ENCODE results near the gene SDHC.
"Not testable (repeated sequence)": the region's sequence is repeated elsewhere in the genome, so short reads cannot be mapped to it uniquely, and the experiment has no call there.

Gene SDHC

DNA sequence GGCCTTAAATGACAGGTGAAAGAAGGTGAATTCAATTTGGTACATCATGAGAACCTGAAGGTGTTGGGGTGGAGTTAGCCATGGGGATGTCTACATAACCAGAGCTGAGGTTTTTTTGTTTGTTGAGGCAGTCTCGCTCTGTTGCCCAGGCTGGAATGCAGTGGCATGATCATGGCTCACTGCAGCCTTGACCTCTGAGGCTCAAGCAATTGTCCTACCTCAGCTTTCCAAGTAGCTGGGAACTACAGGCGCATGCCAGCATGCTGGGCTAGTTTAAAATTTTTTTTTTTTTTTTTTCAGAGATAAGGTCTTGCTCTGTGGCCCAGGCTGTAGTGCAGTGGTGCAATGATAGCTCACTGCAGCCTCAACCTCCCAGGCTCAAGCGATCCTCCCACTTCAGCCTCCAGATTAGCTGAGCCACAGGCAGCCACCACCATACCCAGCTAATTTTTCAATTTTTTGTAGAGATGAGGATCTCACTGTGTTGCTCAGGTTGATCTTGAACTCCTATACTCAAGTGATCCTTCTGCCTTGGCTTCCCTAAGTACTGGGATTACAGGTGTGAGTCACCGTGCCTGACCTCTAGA is 2.5 kb upstream of the SDHC start:
- no peak for DNase-seq

DNA sequence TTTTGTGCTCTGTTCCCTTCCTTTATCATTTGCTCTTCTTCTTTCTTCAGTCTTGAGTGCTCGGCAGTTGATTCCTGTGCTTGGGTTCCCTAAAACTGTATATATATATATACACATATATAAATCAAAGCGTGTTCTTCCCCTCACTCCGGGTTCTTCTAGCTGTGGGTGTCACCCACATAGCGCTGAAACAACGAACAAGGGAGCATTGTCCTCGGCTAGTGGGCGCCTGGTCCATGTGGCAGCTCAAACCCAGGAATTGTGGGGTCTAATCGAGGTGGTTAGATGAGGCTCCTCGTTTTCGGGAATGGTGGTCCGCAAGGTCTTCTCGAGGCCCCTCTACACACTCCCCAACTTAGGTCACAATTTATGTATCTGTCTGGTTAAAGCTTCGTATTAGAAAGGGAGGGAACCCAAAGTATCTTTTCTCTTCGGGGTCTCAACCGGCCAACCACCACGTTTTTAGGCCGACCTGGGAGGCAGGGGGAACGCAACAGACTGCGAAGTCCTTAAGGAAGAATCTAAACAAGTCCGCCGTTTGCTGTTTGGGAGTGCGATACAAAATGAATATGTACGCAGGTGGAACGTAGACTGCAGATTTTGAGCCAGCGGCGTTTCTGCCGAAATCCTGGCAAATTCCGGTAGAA is 504 bp upstream of the SDHC start:
- DNase-seq = no peak

DNA sequence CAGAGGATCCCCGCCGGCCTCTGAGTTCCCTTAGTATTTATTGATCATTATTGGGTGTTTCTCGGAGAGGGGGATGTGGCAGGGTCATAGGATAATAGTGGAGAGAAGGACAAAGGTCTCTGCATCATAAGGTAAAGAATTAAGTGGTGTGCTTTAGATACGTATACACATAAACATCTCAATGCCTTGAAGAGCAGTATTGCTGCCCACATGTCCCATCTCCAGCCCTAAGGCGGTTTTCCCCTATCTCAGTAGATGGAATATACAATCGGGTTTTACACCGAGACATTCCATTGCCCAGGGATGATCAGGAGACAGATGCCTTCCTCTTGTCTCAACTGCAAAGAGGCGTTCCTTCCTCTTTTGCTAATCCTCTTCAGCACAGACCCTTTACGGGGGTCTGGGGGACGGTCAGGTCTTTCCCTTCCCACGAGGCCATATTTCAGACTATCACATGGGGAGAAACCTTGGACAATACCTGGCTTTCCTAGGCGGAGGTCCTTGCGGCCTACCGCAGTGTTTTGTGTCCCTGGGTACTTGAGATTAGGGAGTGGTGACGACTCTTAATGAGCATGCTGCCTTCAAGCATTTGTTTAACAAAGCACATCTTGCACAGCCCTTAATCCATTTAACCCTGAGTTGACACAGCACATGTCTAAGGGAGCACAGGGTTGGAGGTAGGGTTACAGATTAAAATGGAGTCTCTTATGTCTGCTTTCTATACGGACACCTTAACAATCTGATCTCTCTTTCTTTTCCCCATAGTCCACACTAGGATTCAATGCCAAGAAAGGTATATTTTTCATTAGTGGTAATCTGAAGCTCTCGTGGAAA is 1.9 kb downstream of the SDHC start:
- DNase-seq = not testable (repeated sequence)

DNA sequence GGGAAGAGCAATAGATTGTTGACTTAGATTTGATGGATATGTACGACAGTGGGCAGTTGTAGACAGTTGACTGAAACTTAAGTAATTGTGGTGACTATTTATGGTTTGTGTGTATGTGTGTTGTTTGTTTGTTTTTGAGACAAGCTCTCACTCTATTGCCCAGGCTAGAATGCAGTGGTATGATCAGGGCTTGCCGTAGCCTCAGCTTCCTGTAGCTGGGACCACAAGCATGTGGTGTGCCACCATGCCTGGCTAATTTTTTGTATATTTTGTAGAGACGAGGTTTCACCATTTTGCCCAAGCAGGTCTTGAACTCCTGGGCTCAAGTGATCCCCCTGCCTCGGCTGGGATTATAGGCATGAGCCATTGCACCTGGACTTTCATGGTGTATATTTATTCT is 9.8 kb downstream of the SDHC start:
- no peak for DNase-seq

DNA sequence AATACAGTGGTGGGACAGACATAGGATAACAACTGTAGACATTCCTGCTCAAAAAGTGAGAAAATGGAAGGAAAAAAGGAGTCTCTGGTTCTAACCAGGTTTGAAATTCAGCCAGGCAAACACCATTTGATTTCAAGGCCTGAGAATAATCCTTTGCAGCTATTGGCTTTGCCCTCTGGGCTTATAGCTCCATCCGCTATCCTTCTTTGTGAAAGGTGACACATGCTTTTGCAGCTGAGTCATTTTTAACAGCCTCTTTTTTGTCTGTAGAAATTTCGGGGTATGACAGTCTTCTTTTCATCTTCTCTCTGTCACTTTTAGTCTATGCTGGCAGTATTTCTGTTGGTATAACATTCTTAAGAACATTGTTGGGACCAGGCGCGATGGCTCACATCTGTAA is 16.2 kb downstream of the SDHC start:
- DNase-seq = no peak

DNA sequence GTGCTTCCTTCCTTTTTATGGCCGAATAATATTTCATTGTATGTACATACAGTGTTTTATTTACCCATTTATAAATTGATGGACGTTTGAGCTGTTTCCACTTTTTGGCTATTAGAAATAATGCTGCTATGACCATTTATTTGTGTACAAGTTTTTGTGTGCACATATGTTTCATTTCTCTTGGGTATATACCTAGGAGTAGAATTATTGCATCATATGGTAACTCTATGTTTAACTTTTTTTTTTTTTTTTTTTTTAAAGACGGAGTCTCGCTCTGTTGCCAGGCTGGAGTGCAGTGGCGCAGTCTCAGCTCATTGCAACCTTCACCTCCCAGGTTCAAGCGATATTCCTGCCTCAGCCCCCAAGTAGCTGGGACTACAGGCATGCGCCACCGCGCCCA is 19.0 kb downstream of the SDHC start:
- DNase-seq = no peak

DNA sequence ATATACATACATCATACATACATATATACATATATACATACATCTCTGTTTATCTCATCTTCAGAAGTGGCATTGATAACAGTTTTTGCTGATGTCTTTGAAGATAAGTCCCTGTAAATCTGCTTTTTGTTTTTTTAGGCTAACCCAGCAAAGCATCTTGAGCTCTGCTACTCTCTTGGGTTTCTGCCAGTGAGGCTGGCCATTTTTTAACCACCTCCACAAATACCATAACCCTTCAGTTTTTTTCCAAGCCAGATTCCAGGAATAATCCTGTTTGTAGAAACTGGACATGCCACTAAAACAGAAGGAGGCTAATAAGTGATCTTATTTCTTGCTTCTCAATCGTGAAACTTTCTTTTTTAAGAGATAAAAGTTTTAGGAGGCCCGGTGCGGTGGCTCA is 21.6 kb downstream of the SDHC start:
- DNase-seq = no peak

DNA sequence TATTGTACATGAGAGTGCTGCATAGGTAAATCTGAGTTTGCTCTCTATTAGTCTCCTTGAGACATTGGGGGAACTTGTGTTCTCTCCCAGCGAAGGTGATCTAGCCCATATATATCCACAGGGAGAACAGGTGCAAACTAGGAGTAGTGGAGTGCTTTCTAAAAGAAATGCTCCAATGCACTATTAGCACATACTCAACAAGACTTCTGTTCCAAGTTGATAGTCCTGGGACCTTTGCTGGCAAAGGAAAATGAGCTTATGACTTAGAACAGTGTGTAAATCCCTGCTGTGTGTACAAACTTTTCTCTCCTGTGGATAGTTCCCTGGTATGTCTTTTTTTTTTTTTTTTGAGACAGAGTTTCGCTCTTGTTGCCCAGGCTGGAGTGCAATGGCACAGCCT is 28.0 kb downstream of the SDHC start:
- DNase-seq = no peak

DNA sequence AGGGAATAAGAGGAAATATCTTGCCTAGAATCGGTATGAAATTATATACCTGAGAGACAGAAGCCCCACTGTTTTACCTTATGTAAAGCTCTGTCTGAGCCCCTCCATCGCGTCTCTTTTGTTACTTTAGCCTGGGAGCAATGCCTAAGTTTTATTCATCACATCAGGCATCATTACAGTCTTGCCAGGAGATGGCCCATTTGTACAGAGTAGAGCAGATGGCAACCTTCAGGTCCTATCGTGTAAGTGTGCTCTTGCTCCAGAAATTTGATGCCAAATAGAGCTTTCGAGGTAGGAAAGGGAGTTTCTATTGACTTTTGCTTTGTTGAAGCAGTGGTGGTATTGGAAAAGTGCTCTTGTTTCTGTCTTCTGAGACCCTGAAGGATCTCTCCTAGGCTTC is 28.6 kb downstream of the SDHC start:
- no peak for DNase-seq

DNA sequence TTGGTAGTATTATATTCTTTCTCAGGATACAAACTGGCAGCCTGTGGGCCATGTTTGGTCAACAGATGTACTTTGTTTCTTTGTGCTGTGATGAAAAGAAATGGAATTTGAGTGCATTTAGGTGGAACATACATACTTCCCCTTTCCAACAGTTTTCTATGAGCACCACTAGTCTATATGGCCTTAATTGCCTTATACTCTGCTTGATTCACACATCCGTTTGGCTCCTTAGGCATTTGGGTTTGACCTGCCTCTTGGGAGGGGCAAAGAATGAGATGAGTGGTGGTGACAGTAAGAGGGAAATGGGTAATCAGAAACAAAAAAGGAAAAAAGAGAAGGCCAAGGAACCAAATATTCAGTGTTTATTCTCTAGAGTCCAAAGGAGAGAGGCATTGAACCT is 36.5 kb downstream of the SDHC start:
- no peak for DNase-seq

DNA sequence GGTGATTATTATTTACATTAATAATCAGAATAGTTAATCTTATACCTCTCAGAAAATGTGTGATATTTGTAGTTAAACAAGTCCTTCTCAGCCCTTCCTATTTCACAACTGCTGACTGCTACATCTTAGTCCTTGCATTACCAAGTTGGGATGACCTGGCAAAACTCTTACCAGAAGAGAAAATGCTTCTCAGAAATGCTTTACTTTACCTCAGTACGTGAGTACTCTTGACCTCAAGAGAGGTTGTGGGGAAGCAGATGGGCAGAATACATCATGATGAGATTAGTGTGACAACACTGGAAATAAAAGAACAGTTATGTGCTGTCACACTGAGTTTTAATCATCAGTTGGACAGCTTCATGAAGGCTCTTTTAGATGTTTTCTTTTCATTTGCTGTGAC is 37.3 kb downstream of the SDHC start:
- DNase-seq = no peak

DNA sequence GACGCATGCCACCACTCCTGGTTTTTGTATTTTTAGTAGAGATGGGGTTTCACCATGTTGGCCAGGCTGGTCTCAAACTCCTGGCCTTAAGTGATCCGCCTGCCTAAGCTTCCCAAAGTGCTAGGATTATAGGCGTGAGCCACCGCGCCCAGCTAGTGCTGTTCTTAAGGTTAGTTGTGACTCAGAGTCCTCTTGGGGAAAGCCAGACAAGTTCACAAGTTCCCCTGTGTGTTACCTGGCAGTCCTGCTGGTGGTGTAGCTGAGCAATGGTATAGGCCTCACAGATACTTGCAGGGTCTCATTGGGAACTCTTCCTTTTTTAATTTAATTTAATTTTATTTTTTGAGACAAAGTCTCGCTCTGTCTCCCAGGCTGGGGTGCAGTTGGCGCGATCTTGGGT is 42.9 kb downstream of the SDHC start:
- no peak for DNase-seq

DNA sequence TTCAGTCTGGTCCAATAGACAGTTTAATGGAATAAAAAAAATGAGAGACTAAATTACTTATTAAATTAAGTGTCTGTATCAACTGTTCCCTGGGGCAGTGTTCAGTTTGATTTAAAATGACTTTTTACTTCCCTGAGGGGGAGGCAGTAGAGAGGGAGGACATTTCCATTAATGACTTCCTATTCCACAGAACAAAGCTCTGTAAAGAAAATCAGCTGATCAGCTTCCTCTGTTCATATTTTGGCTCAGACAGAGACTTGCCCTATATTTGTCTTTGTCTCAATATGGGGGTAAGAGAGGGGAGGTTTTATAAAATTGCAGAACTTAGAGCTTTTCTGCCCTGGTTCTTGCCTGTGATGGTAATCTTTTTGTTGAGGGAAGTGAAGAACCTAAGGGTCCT is 45.1 kb downstream of the SDHC start:
- no peak for DNase-seq

DNA sequence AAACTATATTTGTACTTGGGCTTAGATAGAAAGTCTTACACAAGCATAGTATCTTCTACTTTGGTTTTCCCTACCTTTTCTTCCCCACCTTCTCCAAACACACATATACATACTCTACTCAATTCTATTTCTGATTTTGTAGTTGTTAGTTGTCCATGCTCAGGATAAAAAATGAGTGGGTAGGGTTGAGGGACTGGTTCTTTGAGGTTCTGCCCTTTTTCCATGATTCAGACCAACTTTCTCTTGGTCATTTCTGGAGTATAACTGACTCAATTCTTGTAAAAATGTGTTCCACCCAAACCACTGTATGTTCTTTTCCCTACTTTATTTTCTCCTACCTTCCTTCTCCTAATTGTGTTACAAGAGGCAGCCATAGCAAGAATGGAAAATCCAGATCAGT is 50.2 kb downstream of the SDHC start:
- no peak for DNase-seq

DNA sequence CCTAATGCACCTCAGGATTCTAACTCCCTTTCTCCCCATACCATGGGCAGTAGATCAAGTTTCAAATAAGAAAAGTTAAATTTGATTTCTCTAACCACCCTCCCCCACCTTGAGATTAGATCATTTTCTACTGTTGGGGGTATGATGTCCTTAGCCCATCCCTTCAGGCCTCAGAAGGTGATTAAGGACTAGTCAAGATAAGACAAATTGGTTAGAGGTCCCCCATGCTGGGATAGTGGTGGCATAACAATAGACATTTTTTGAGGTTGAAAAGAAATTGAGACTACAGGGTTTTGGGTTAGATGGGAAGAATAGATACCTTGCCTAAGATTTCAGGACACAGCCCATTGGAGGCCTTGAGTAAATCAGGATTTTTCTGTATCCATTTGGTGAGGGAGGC is 51.0 kb downstream of the SDHC start:
- no peak for DNase-seq

DNA sequence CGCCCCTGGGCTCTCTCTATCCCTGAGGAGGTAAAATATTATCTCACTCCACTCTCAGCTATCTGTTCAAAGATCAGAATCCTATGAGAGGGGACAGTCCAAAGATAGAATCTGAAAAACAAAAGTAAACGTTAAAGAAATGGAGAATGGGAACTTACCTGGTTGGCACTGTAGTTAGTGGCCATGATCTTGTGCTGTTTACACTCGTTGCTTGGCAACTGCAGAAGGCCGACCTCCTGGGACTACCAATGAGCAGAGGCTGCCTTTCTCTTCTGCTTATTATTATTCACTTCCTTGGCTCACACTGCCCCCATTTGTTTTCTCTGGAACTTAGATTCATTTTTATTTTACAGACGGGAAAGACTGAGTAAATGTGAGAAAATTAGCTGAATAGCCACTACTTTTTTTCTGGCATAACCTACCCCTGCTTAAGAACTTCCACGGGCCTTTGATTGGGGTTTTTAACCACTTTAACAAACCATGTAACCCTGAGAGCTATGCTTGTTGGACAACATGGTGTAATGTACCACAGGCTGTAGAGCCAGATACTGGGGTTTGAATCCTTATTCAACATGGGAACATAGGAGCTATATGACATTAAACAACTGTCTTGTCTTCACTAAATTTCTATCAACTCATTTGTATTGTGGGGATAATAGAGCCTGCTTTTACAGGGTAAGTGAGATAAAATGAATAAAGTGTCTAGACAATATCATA is 53.7 kb downstream of the SDHC start, which contains the start of gene CFAP126:
Gene CFAP126, minus strand, starts transcription at position 193 of the 717 bp plus-strand sequence. Its CDS starts 8 bp downstream, at position 185.
- DNase-seq = no peak

DNA sequence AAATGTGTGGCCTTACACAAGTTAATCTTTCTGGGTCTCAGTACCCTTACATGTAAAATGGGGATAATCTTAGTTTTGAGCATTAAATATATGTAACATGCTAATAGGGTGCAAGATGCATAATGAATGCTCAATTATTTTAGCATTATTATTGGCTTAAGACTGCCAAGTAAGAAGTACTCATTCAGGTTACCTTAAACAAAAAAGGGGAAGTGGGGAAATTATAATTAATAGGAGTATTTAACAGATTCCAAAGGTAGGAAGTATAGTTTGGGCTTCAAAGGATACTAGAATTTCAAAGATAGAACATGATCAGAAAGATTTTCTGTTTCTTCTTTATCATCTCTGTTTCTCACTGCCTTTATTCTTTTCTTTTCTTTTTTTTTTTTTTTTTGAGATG is 59.3 kb downstream of the SDHC start:
- no peak for DNase-seq

DNA sequence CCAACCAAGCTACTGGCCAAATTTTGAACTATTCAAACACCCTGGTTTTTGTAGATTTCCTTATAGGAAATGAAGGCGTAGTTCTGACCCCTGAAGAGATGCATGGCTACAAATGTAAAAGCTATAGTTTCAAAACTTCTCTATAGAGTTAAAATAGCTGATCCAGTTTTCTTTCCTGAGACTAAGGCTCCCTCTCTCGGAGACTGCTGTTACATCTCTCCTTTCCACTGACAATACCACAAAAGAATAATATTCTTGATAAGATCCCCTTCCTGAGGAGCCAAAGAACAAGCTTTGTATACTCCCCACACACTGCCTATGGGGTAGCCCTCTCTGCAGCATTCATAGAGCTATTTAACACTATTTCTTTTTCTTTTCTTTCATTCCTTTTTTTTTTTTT is 60.2 kb downstream of the SDHC start:
- no peak for DNase-seq

DNA sequence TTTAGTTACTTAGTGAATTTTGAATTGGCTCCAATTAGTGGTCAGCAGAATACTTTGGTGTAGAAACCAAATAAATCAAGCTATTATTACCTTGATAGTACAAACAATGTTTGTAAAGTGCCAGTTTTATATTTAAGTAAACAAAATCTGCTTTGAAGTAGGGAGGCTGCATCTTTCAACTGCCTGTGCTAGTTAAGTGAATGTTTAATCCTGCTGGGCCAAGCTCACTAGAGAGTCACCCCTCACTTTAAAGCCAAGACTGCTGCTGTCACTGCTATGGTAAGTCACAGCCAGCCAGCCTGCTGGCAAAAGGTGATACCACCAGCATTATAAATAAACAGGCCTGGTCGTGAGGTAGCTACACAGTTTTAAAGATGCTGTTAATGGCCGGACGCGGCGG is 63.8 kb downstream of the SDHC start:
- no peak for DNase-seq

DNA sequence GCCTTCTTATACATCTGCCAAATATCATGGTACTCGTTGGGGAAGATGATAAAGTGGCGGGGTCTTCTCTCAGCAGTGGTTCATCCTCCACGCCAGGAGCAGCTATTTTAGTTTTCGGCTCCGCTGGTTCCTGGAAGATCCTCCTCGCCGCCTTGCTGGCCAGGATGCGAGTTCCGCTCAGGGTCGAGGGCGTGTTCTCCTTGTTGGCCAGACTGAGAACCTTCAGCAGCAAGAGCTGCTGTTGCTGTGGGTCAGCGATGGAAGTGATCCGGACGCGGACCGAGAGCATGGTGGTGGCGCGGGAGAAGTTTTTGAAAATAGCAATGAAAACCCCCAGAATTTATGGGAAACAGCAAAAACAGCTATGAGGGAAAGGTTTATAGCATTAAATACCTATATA is 64.9 kb downstream of the SDHC start:
- DNase-seq = no peak

DNA sequence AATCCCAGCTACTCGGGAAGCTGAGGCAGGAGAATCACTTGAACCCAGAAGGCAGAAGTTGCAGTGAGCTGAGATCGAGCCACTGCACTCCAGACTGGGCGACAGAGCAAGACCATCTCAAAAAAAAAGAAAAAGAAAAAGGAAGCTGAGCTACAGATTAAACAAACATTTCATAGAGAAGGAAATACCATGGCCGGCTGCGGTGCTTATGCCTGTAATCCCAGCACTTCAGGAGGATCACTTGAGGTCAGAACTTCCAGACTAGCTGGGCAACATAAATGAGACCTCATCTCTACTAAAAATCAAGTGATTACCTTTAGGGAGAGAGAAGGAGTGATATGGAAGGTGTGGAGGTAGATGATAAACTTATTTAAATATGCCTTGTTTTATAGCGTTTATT is 67.5 kb downstream of the SDHC start:
- no peak for DNase-seq

DNA sequence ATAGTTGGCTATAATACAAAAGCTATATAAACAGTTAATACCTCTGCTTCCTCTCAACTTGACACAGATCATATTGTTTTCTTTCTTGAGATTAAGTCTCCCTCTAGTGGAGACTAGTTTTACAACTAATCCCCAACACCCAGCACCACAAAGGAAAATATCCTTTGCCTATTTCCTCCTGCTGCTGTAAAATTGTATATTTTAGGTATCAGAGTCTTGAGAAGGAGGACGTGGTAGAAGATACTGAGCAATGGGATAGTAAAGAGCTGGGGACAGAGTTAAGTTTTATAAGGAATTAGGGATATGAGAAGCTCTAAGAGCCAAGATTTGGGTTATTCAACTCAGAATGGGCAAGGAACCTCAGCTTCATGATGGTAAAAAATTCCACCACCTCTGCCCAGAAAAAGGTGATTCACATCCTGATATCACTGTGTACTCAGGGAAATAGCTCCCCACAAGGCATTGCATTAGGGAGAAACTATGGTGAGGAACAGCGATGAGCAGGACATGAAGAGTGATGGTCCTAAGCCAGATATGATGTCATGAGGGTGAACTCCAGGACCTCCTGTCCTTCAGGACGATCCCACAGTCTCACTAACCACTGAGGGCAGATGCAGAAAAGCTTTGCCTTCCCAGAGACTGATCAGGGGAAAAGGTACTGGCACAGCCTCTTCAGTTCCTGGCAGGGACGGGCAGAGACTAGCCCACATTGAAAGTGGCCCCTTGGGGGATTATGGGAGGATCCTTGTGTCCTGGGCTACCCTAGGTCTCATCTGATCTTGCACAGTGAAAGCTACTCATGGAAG is 68.2 kb downstream of the SDHC start:
- no peak for DNase-seq

DNA sequence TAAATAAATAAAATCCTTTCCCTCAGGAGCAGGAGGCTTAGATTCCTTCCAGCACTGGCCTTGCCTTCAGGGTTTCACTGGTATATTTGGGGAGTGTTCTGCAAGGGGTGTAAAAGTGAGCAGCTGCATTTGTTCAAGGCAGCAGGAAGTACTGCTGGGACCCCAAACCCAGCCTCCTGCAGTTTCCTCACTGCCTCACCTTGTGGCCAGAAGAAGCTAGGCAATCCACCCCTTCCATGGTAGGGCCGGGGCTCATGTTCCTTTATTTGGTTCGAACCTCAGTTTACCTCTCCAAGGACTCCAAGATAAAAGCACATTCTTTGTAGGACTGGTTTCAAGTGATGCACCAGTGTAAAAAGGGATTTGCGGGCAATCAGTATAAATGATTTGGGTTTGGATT is 74.5 kb downstream of the SDHC start:
- DNase-seq = no peak
